Activated CD4-positive, alpha-beta T cell treated with anti-CD3 and anti-CD28 coated beads for 36 hours (primary cell): ENCODE results near the gene CUX1. TPM values are rescaled to one million over a fixed set of nuclear protein-coding genes. Genes with fewer than 3 reads are reported as not detected.
"Not testable (repeated sequence)": the region's sequence is repeated elsewhere in the genome, so short reads cannot be mapped to it uniquely, and the experiment has no call there.

ENCODE experiments used
- ATAC-seq: fragments of 200-7000 bp; cut with Tn5 transposase; one replicate; pipeline ENCODE4 v1.10.0; 2021; ENCODE audit warnings: mild to moderate bottlenecking, moderate library complexity
- CTCF ChIA-PET: fragments of 350-600 bp; sonication (Branson Sonifier 250); formaldehyde crosslinking; loops from one replicate; lab custom pipeline; 2021; ENCODE audit warnings: antibody characterized with exemption; lab: Charles Lee
- POLR2A ChIA-PET: fragments of 350-600 bp; sonication (Branson Sonifier 250); formaldehyde crosslinking; loops from one replicate; lab custom pipeline; 2021; ENCODE audit warnings: antibody characterized with exemption, inconsistent platforms; lab: Charles Lee
- DNase-seq: peaks from one replicate; pipeline ENCODE4 v3.0.0-alpha.2; 2020
- H3K27ac Mint-ChIP-seq: one replicate; pipeline ENCODE4 v1.8.0; 2021; ENCODE audit warnings: mixed read lengths
- H3K27me3 Mint-ChIP-seq: one replicate; pipeline ENCODE4 v1.8.0; 2021; ENCODE audit warnings: mixed read lengths
- H3K36me3 Mint-ChIP-seq: one replicate; pipeline ENCODE4 v1.8.0; 2021; ENCODE audit warnings: low read depth, mixed read lengths
- H3K4me1 Mint-ChIP-seq: one replicate; pipeline ENCODE4 v1.8.0; 2021; ENCODE audit warnings: mixed read lengths
- H3K4me3 Mint-ChIP-seq: one replicate; pipeline ENCODE4 v1.8.0; 2021; ENCODE audit warnings: mild to moderate bottlenecking, moderate library complexity, mixed read lengths
- H3K9me3 Mint-ChIP-seq: one replicate; pipeline ENCODE4 v1.8.0; 2021; ENCODE audit warnings: low read depth, mixed read lengths
- intact Hi-C, 2 experiments: fragments of 100-400 bp; cut with DNase I in 1 of 2; cut with micrococcal nuclease in 1 of 2; formaldehyde crosslinking; loops; one replicate each; pipeline versions ENCODE4 v1.14.2 to v1.15.1; 2022 to 2024; cut with DNase I, micrococcal nuclease
- total RNA-seq, 2 experiments: library from RNA; stranded (reverse); gene quantifications; one replicate each; pipeline ENCODE4 v1.2.3, GENCODE V29; 2021

Gene CUX1
- total RNA-seq, 2 experiments from 2014 or later: 21.6 to 23.5 TPM

DNA sequence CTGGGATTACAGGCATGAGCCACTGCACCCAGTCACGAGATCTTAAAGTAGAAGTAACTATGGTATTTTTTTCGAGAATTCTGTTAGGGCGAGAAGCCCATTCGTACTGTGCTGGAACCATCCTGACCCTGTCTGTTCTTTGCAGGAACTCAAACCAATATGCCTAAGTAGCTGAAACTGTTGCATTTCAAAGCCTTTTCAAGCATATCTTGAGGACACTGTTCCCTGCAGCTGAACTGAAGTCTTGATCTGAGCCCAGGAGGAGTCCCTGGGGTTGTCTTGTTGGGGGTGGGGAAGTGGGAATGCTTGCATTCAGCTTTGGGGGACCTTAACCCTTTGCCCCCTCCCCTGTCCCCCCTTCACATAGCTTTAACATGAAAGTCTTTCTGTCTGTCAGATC, 61.5 kb downstream of the CUX1 start:
- ATAC-seq: no peak
- intact Hi-C loops: no loop called here
- Mint-ChIP-seq H3K4me1 (peaks cover 18% of the 10 kb centered on the region), H3K9me3 (no peaks in the 10 kb centered on the region), H3K36me3 (no peaks in the 10 kb centered on the region), H3K27ac (no peak overlapping the region), H3K4me3 (no peak overlapping the region), H3K27me3 (no peaks in the 10 kb centered on the region)
- ChIA-PET CTCF (no interaction called here), POLR2A (interaction anchor here (0.6 to 0.7 kb wide), 3 partner anchors 11 to 57 kb away, joined by 3 to 4 read pairs (median 3); no protein-coding TSS in a partner anchor)
- no peak for DNase-seq

GRCh38 chr7:101879565-101879964, 62.1 kb downstream of the CUX1 start:
- H3K9me3 Mint-ChIP-seq: no peaks in the 10 kb centered on the region
- no peak overlapping the region for H3K27ac Mint-ChIP-seq
- DNase-seq: no peak
- no peak for ATAC-seq
- intact Hi-C loops: no loop called here
- H3K4me1 Mint-ChIP-seq: peaks cover 24% of the 10 kb centered on the region
- no peaks in the 10 kb centered on the region for H3K27me3 Mint-ChIP-seq
- H3K4me3 Mint-ChIP-seq: no peak overlapping the region
- CTCF ChIA-PET: interaction anchor here (1.6 kb wide), 1 partner anchor 9 kb away, joined by 4 read pairs; no protein-coding TSS in a partner anchor
- H3K36me3 Mint-ChIP-seq: no peaks in the 10 kb centered on the region
- POLR2A ChIA-PET: interaction anchor here (0.6 to 0.7 kb wide), 2 partner anchors 39 to 56 kb away, joined by 3 read pairs; no protein-coding TSS in a partner anchor

GRCh38 chr7:101880282-101881054, 63.0 kb downstream of the CUX1 start:
- DNase-seq (no peak), ATAC-seq (no peak)
- Mint-ChIP-seq H3K4me1 (peaks cover 32% of the 10 kb centered on the region), H3K4me3 (no peak overlapping the region), H3K27me3 (no peaks in the 10 kb centered on the region), H3K27ac (no peak overlapping the region), H3K36me3 (no peaks in the 10 kb centered on the region), H3K9me3 (no peaks in the 10 kb centered on the region)
- intact Hi-C loops: no loop called here
- ChIA-PET CTCF (interaction anchor here (0.8 to 1.6 kb wide), 2 partner anchors 10 to 63 kb away, joined by 3 to 4 read pairs; partner anchors contain the start of gene CUX1), POLR2A (no interaction called here)

GRCh38 chr7:101882005-101882421, 64.6 kb downstream of the CUX1 start:
- Mint-ChIP-seq H3K36me3 (no peaks in the 10 kb centered on the region), H3K4me1 (peaks cover 38% of the 10 kb centered on the region), H3K9me3 (no peaks in the 10 kb centered on the region), H3K27me3 (no peaks in the 10 kb centered on the region), H3K4me3 (no peak overlapping the region), H3K27ac (no peak overlapping the region)
- ATAC-seq (no peak), DNase-seq (no peak)
- ChIA-PET POLR2A (no interaction called here), CTCF (no interaction called here)
- intact Hi-C loops: no loop called here

GRCh38 chr7:101882595-101883564, 65.5 kb downstream of the CUX1 start:
- Mint-ChIP-seq H3K4me1 (peaks cover 38% of the 10 kb centered on the region), H3K27ac (no peak overlapping the region), H3K9me3 (no peaks in the 10 kb centered on the region), H3K27me3 (no peaks in the 10 kb centered on the region), H3K4me3 (no peak overlapping the region), H3K36me3 (no peaks in the 10 kb centered on the region)
- POLR2A ChIA-PET: no interaction called here
- CTCF ChIA-PET: no interaction called here
- intact Hi-C loops: no loop called here
- DNase-seq (no peak), ATAC-seq (no peak)

GRCh38 chr7:101884671-101885596, 67.5 kb downstream of the CUX1 start:
- DNase-seq (peak; percentile 24), ATAC-seq (peak; percentile 77)
- H3K4me3 Mint-ChIP-seq: no peak overlapping the region
- H3K36me3 Mint-ChIP-seq: no peaks in the 10 kb centered on the region
- H3K9me3 Mint-ChIP-seq: no peaks in the 10 kb centered on the region
- H3K27me3 Mint-ChIP-seq: no peaks in the 10 kb centered on the region
- no peak overlapping the region for H3K27ac Mint-ChIP-seq
- CTCF ChIA-PET: interaction anchor here (0.7 to 1.1 kb wide), 2 partner anchors 16 to 27 kb away, joined by 3 read pairs; no protein-coding TSS in a partner anchor
- peaks cover 35% of the 10 kb centered on the region for H3K4me1 Mint-ChIP-seq
- POLR2A ChIA-PET: interaction anchor here (0.6 kb wide), 1 partner anchor 742 kb away, joined by 8 read pairs; no protein-coding TSS in a partner anchor
- intact Hi-C loops: no loop called here

DNA sequence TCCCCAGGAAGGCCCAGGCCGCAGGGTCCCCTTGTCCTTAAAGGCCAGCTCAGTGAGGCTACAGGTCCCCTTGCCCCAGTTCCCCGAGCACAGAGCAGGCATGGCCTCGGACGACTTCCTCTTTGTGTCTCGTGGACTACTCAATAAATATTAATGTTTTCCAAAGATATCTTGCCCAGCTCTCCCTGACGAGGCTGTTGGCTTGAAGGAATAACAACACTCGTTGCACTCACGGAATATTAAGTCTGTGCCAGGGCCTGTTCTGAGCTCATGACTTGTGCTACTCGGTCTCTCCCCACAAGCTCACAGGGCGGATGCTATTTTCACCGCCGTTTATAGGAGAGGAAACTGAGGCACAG, 68.2 kb downstream of the CUX1 start:
- no peak for ATAC-seq
- CTCF ChIA-PET: interaction anchor here (1.1 kb wide), 1 partner anchor 15 kb away, joined by 3 read pairs; no protein-coding TSS in a partner anchor

DNA sequence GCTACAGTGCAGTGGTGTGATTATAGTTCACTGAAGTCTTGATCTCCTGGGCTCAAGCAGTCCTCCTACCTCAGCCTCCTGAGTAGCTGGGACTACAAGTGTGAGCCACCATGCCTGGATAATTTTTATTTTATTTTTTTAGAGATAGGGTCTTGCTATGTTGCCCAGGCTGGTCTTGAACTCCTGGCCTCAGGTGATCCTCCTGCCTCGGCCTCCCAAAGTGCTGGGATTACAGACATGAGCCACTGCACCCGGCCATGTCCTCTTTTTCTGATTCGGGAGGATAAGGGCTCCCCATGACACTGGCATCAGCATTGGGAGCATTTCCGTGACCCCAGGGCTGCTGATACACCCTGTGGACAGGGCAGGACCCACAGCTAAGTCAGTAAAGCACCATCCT, 69.9 kb downstream of the CUX1 start:
- H3K4me3 Mint-ChIP-seq, intact Hi-C loops, CTCF ChIA-PET, DNase-seq, H3K27ac Mint-ChIP-seq, H3K27me3 Mint-ChIP-seq, H3K9me3 Mint-ChIP-seq, H3K36me3 Mint-ChIP-seq, POLR2A ChIA-PET, ATAC-seq: not testable (repeated sequence)
- peaks cover 22% of the 10 kb centered on the region for H3K4me1 Mint-ChIP-seq

More for the DNA sequence above, 68.2 kb downstream of the CUX1 start:
- POLR2A ChIA-PET: no interaction called here
- H3K27me3 Mint-ChIP-seq: no peaks in the 10 kb centered on the region
- no peak for DNase-seq
- intact Hi-C loops: no loop called here
- no peak overlapping the region for H3K27ac Mint-ChIP-seq
- H3K9me3 Mint-ChIP-seq: no peaks in the 10 kb centered on the region
- peaks cover 28% of the 10 kb centered on the region for H3K4me1 Mint-ChIP-seq
- H3K4me3 Mint-ChIP-seq: no peak overlapping the region
- H3K36me3 Mint-ChIP-seq: no peaks in the 10 kb centered on the region

- POLR2A ChIA-PET, H3K4me3 Mint-ChIP-seq, ATAC-seq, H3K9me3 Mint-ChIP-seq, CTCF ChIA-PET, H3K36me3 Mint-ChIP-seq, H3K27me3 Mint-ChIP-seq, H3K27ac Mint-ChIP-seq, intact Hi-C loops, DNase-seq: not testable (repeated sequence)
- peaks cover 22% of the 10 kb centered on the region for H3K4me1 Mint-ChIP-seq
Observed at GRCh38 chr7:101888564-101888963, 71.1 kb downstream of the CUX1 start.

- ChIA-PET POLR2A (no interaction called here), CTCF (no interaction called here)
- Mint-ChIP-seq H3K27ac (no peak overlapping the region), H3K27me3 (no peaks in the 10 kb centered on the region), H3K4me1 (peaks cover 8% of the 10 kb centered on the region), H3K4me3 (no peak overlapping the region), H3K9me3 (no peaks in the 10 kb centered on the region), H3K36me3 (no peaks in the 10 kb centered on the region)
- ATAC-seq (no peak), DNase-seq (no peak)
- intact Hi-C loops: no loop called here
Observed at GRCh38 chr7:101890749-101891523, 73.5 kb downstream of the CUX1 start.
